ENCODE measurements around the gene LARP4B. TPM values are rescaled to one million over a fixed set of nuclear protein-coding genes. Genes with fewer than 3 reads are reported as not detected.

LARP4B gene
- total RNA-seq (100 to 1,000 TPM in 2 of 5 experiments, 10 to 100 TPM in 3; 65.2 to 114 (median 96.9) TPM), polyA plus RNA-seq (10 to 100 TPM; 31.9 to 39.8 TPM), total RNA-seq (73.8 reads per million, percentile 79 among the genes with 10 or more reads in this experiment)

DNA sequence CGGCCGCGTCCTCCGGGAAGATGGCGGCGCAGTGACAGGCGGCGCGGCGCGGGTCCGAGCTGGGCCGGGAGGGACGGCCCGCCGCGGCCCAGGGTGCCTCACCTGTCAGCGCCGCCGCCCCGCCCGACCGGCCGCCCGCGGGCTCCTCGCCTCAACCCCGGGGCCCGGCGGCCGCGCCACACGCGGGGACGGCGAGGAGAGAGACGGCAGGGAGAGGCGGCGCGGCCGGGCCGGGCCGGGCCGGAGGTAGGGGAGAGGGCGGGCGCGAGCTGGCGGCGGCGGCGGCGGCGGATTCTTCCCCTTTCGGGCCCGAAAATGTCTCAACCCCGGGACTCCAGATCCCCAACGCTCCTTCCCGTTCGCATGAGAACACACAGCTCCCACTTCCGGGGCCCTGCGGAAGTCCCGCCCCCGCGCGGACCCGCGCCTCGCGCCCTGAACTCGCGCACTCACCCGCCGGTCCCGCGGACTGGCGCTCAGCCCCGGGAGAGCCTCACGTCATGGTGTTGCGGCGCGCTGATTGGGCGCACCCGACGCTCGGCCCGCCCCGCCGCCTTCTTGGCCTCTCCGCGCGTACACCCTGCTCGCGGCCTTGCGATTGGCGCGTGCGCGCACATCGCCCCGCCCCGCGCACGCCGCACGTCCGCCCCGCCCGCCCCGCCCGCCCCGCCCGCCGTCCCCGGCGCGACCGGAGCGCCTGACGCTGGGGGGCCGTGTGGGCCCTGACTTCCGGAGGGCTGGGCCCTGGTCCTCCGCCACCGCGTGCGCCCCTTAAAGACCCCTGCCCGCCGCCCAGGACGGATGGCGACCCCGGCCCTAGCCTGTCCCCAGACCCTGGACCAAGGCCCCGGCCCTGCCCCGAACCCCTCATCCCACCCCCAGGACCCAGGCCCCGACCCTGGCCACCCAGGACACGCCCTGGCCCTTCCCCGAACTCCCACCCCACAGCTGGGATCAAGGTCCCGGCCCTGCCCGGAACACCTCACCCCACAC is at the start of gene LARP4B:
Gene LARP4B, minus strand, starts transcription at position 380 of the 993 bp plus-strand sequence. CDS start 45,984 bp downstream, outside the sequence.
- ChIA-PET CTCF (no interaction called here), POLR2A (interaction anchor here (0.9 to 1.6 kb wide), 6 partner anchors 8 to 120 kb away, joined by 3 to 11 read pairs (median 4); partner anchors contain the start of genes GTPBP4 and IDI1)
- Mint-ChIP-seq H3K4me3 (peak within 1 kb of the TSS; percentile 82 to 99 (median 94)), H3K9me3 (no peaks in the 10 kb centered on the region), H3K27me3 (no peaks in the 10 kb centered on the region), H3K4me1 (peaks cover 27 to 49% (median 42%) of the 10 kb centered on the region in 7 donors), H3K36me3 (peaks cover 0 to 4% (median 0%) of the 10 kb centered on the region in 5 donors), H3K27ac (peak within 1 kb of the TSS; percentile 91 to 96 (median 94))
- Histone ChIP-seq H3K27ac (ENCODE audit: low read depth, low read length) (peak within 1 kb of the TSS; percentile 96), H3K9me3 (ENCODE audit: control insufficient read depth in 2 of 3, low read length in 3 of 3) (no peaks in the 10 kb centered on the region), H3K36me3 (ENCODE audit: control insufficient read depth in 2 of 3, insufficient read depth in 3 of 3, low read length in 3 of 3) (peaks cover 0 to 3% (median 1%) of the 10 kb centered on the region in 3 experiments), H3K4me3 (ENCODE audit: low read length) (peak within 1 kb of the TSS; percentile 42), H3K4me1 (ENCODE audit: control insufficient read depth in 2 of 2, insufficient read depth in 2 of 2, low read length in 2 of 2) (peaks cover 9 to 12% of the 10 kb centered on the region in 2 donors), H3K27me3 (ENCODE audit: control insufficient read depth in 2 of 2, insufficient read depth in 2 of 2, low read length in 2 of 2) (no peaks in the 10 kb centered on the region)
- DNase-seq (peak; percentile 95 to 99 (median 98)), ATAC-seq (peak; percentile 98)
- intact Hi-C loops (cut with micrococcal nuclease) = loop anchor here (1.0 to 5.0 kb wide), 7 partner anchors 57 to 797 kb away; partner anchors contain the start of genes GTPBP4 (in 2 of the 2), IDI1 (in 2 of the 2), ZMYND11 (in 2 of the 2) and WDR37 (in 1 of the 2)

DNA sequence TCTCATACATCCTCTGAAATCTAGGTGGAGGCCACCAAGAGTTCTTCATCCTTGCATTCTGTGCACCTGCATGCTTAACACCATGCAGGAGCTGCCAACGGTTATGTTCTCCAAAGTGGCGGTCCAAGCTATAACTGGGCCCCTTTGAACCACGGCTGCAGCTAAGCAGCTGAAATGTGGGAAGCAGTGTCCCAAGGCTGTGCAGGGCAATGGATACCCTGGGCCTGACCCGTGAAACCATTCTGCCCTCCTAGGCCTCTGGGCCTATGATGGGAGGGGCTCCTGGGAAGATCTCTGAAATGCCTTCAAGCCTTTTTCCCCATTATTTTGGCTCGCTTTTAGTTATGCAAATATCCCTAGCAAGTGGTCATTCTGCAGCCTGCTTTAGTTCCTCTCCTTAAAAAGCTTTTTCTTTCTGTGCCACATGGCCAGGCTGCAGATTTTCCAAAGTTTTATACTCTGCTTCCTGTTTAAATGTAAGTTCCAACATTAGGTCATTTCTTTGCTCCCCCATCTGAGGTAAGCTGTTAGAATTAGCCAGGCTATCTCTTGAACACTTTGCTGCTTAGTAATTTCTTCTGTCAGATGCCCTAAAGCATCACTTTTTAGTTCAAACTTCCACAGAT is 49.1 kb upstream of the LARP4B start:
- Mint-ChIP-seq H3K27me3 (no peaks in the 10 kb centered on the region), H3K4me3 (no peak overlapping the region), H3K27ac (no peak overlapping the region), H3K9me3 (peaks cover 0 to 43% (median 19%) of the 10 kb centered on the region in 11 donors), H3K36me3 (peaks cover 11 to 26% (median 21%) of the 10 kb centered on the region in 5 donors), H3K4me1 (no peaks in the 10 kb centered on the region)
- Histone ChIP-seq H3K27ac (ENCODE audit: low read depth, low read length) (no peak overlapping the region), H3K4me1 (ENCODE audit: control insufficient read depth in 2 of 2, insufficient read depth in 2 of 2, low read length in 2 of 2) (no peaks in the 10 kb centered on the region), H3K4me3 (ENCODE audit: low read length) (no peak overlapping the region), H3K9me3 (ENCODE audit: control insufficient read depth in 2 of 3, low read length in 3 of 3) (peaks cover 0 to 25% (median 6%) of the 10 kb centered on the region in 3 experiments), H3K27me3 (ENCODE audit: control insufficient read depth in 2 of 2, insufficient read depth in 2 of 2, low read length in 2 of 2) (no peaks in the 10 kb centered on the region), H3K36me3 (ENCODE audit: control insufficient read depth in 2 of 3, insufficient read depth in 3 of 3, low read length in 3 of 3) (peaks cover 0 to 5% (median 0%) of the 10 kb centered on the region in 3 experiments)
- intact Hi-C loops (cut with micrococcal nuclease) = no loop called here
- ATAC-seq (no peak), DNase-seq (no peak)
- ChIA-PET CTCF (no interaction called here), POLR2A (interaction anchor here (0.7 kb wide), 1 partner anchor 122 kb away, joined by 3 read pairs; no protein-coding TSS in a partner anchor)

DNA sequence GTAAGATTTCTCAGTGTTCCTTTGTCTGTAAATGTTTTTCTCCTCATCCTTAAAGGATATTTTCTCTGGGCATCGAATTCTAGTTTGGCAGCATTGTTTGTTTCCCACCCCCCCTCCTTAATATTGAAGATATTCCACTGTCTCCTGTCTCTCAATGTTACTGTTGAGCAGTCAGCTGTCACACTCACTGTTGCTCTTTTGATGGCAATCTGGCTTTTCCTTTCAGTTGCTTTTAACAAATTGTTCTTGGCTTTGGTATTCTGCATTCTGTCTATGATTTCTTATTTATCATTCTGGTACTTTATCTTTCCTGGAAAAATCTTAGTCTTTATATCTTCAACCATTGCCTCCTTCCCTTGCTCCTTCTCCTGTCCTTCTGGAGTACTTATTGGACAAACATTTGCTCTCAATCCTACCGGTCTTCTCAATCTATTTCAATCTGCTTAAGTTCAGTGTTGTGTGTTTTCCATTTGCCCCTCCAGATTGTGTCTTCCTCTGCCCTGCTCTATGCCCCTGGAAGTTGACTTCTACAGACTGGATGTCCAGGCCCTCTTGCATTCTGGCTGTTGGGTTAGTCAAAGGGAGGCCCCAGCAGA is 47.4 kb upstream of the LARP4B start:
- intact Hi-C loops (cut with micrococcal nuclease) = no loop called here
- no peak for DNase-seq
- Histone ChIP-seq H3K4me3 (ENCODE audit: low read length) (no peak overlapping the region), H3K4me1 (ENCODE audit: control insufficient read depth in 2 of 2, insufficient read depth in 2 of 2, low read length in 2 of 2) (no peaks in the 10 kb centered on the region), H3K27ac (ENCODE audit: low read depth, low read length) (no peak overlapping the region), H3K9me3 (ENCODE audit: control insufficient read depth in 2 of 3, low read length in 3 of 3) (peaks cover 0 to 25% (median 6%) of the 10 kb centered on the region in 3 experiments), H3K36me3 (ENCODE audit: control insufficient read depth in 2 of 3, insufficient read depth in 3 of 3, low read length in 3 of 3) (peaks cover 0 to 5% (median 0%) of the 10 kb centered on the region in 3 experiments), H3K27me3 (ENCODE audit: control insufficient read depth in 2 of 2, insufficient read depth in 2 of 2, low read length in 2 of 2) (no peaks in the 10 kb centered on the region)
- peaks cover 0 to 43% (median 19%) of the 10 kb centered on the region in 11 donors for H3K9me3 Mint-ChIP-seq
- H3K4me3 Mint-ChIP-seq = no peak overlapping the region
- ChIA-PET CTCF (no interaction called here), POLR2A (no interaction called here)
- H3K4me1 Mint-ChIP-seq = no peaks in the 10 kb centered on the region
- peaks cover 11 to 27% (median 21%) of the 10 kb centered on the region in 5 donors for H3K36me3 Mint-ChIP-seq
- no peaks in the 10 kb centered on the region for H3K27me3 Mint-ChIP-seq
- H3K27ac Mint-ChIP-seq = no peak overlapping the region
- ATAC-seq = no peak

DNA sequence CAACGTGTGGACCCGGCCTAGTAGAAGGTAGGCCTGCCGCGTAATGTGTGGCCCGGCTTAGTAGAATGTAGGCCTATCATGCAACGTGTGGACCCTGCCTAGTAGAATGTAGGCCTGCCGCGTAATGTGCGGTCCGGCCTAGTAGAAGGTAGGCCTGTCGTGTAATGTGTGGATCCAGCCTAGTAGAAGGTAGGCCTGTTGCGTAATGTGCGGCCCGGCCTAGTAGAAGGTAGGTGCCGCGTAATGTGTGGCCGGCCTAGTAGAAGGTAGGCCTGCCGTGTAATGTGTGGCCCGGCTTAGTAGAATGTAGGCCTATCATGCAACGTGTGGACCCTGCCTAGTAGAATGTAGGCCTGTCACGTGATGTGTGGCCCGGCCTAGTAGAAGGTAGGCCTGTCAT is 44.8 kb upstream of the LARP4B start:
- intact Hi-C loops (cut with micrococcal nuclease) = no loop called here
- H3K36me3 Mint-ChIP-seq = peaks cover 11 to 27% (median 18%) of the 10 kb centered on the region in 5 donors
- CTCF ChIA-PET = no interaction called here
- POLR2A ChIA-PET = no interaction called here
- DNase-seq = no peak
- Histone ChIP-seq H3K36me3 (ENCODE audit: control insufficient read depth in 2 of 3, insufficient read depth in 3 of 3, low read length in 3 of 3) (peaks cover 0 to 5% (median 0%) of the 10 kb centered on the region in 3 experiments), H3K9me3 (ENCODE audit: control insufficient read depth in 2 of 3, low read length in 3 of 3) (peaks cover 0 to 25% (median 6%) of the 10 kb centered on the region in 3 experiments), H3K27ac (ENCODE audit: low read depth, low read length) (no peak overlapping the region), H3K4me3 (ENCODE audit: low read length) (no peak overlapping the region), H3K4me1 (ENCODE audit: control insufficient read depth in 2 of 2, insufficient read depth in 2 of 2, low read length in 2 of 2) (no peaks in the 10 kb centered on the region), H3K27me3 (ENCODE audit: control insufficient read depth in 2 of 2, insufficient read depth in 2 of 2, low read length in 2 of 2) (no peaks in the 10 kb centered on the region)
- H3K4me1 Mint-ChIP-seq = no peaks in the 10 kb centered on the region
- no peak overlapping the region for H3K4me3 Mint-ChIP-seq
- peaks cover 0 to 57% (median 21%) of the 10 kb centered on the region in 11 donors for H3K9me3 Mint-ChIP-seq
- no peak for ATAC-seq
- H3K27me3 Mint-ChIP-seq = no peaks in the 10 kb centered on the region
- H3K27ac Mint-ChIP-seq = peak overlapping the region in 1 of 9 donors; percentile 33

DNA sequence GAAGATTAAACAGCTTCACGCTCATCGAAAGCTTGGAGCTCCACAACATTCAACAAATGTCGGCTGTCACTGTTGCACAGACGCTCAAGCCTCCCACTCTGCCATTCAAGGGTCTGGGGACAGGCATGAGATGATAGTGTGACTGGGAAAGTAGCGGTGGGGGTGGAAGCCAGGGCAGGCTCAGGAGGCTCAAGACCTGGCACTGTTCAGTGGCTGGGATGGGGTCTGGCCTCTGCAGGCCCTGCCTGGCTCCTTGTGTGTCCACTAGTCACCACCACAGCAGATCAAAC is 43.2 kb upstream of the LARP4B start:
- Histone ChIP-seq H3K27me3 (ENCODE audit: control insufficient read depth in 2 of 2, insufficient read depth in 2 of 2, low read length in 2 of 2) (no peaks in the 10 kb centered on the region), H3K36me3 (ENCODE audit: control insufficient read depth in 2 of 3, insufficient read depth in 3 of 3, low read length in 3 of 3) (no peaks in the 10 kb centered on the region), H3K4me1 (ENCODE audit: control insufficient read depth in 2 of 2, insufficient read depth in 2 of 2, low read length in 2 of 2) (no peaks in the 10 kb centered on the region), H3K9me3 (ENCODE audit: control insufficient read depth in 2 of 3, low read length in 3 of 3) (peaks cover 0 to 11% (median 6%) of the 10 kb centered on the region in 3 experiments), H3K4me3 (ENCODE audit: low read length) (no peak overlapping the region), H3K27ac (ENCODE audit: low read depth, low read length) (no peak overlapping the region)
- Mint-ChIP-seq H3K9me3 (peaks cover 0 to 44% (median 17%) of the 10 kb centered on the region in 11 donors), H3K4me3 (no peak overlapping the region), H3K27ac (no peak overlapping the region), H3K36me3 (peaks cover 7 to 19% (median 12%) of the 10 kb centered on the region in 5 donors), H3K27me3 (peaks cover 0 to 6% (median 4%) of the 10 kb centered on the region in 5 donors), H3K4me1 (no peaks in the 10 kb centered on the region)
- intact Hi-C loops (cut with micrococcal nuclease) = no loop called here
- ChIA-PET CTCF (no interaction called here), POLR2A (interaction anchor here (0.9 kb wide), 1 partner anchor 13 kb away, joined by 4 read pairs; no protein-coding TSS in a partner anchor)
- ATAC-seq (no peak), DNase-seq (no peak)
